ENCODE data around the gene BANP. TPM values are rescaled to one million over a fixed set of nuclear protein-coding genes. Genes with fewer than 3 reads are reported as not detected.
"Not testable (repeated sequence)": the region's sequence is repeated elsewhere in the genome, so short reads cannot be mapped to it uniquely, and the experiment has no call there.

Gene BANP
- total and polyA plus RNA-seq, 12 donors, result 6.1 to 20.4 (median 13.5) TPM

GRCh38 chr16:88037876-88038525 lies 86.8 kb downstream of the BANP start:
- WGBS, 2 donors, result 92 to 95% methylated on average over 28 of the region's 28 CpGs
- ATAC-seq; intact Hi-C loops (cut with DNase I): not testable (repeated sequence)

DNA sequence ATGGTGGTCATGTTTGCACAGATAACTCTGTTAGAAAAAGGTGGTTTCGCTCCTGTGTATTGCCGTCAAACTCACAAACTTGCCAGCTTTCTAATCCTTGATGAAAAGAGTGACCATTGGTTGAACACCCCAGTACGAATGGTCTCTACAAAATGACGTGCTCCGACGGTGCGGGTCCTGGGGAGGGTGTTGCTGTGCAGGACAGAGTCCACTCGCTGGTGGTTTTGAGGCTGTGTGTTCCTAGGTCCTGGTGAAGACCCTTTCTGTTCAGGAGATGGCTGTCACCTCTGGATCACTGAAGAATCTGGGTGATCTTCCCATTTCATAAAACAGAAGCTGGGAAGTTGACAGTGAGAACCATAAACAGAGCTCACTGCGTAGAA lies 87.3 kb downstream of the BANP start:
- not testable (repeated sequence) for H3K9me3 ChIP-seq

More at GRCh38 chr16:88037876-88038525, 86.8 kb downstream of the BANP start:
- H3K9me3 ChIP-seq, DNase-seq, H3K4me1 ChIP-seq, H3K4me3 ChIP-seq, H3K27me3 ChIP-seq, H3K27ac ChIP-seq: not testable (repeated sequence)
- H3K36me3 ChIP-seq, result peaks cover 0 to 68% (median 0%) of the 10 kb centered on the region in 9 donors

DNA sequence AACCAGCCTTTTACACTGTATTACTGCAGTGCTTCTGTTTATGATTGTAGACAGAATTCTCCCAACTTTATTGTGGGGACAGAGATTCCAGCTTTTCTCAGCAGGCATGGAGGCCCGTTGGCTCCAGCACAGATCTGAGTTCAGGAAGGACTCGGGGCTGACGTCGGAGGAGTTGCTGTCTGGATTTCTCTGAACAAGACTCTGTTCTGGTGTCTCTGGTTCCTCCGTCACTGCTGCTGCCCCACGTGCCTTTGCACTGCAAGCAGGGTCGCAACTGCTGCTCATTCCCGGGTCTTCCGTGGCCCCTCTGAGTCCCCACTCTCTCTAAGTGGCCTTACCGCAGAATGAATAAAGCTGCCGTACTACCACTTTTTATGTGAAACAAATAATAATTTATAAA lies 88.4 kb downstream of the BANP start:
- no peak for ATAC-seq
- TF ChIP-seq, protein P1, sequence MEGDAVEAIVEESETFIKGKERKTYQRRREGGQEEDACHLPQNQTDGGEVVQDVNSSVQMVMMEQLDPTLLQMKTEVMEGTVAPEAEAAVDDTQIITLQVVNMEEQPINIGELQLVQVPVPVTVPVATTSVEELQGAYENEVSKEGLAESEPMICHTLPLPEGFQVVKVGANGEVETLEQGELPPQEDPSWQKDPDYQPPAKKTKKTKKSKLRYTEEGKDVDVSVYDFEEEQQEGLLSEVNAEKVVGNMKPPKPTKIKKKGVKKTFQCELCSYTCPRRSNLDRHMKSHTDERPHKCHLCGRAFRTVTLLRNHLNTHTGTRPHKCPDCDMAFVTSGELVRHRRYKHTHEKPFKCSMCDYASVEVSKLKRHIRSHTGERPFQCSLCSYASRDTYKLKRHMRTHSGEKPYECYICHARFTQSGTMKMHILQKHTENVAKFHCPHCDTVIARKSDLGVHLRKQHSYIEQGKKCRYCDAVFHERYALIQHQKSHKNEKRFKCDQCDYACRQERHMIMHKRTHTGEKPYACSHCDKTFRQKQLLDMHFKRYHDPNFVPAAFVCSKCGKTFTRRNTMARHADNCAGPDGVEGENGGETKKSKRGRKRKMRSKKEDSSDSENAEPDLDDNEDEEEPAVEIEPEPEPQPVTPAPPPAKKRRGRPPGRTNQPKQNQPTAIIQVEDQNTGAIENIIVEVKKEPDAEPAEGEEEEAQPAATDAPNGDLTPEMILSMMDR (IDR thresholded peaks at IDR 0.05), result no peak
- WGBS, 2 donors, result 90 to 94% methylated on average over 11 of the region's 11 CpGs
- Histone ChIP-seq H3K36me3 (peaks cover 0 to 52% (median 0%) of the 10 kb centered on the region in 9 donors), H3K27me3 (no peaks in the 10 kb centered on the region), H3K9me3 (no peaks in the 10 kb centered on the region), H3K4me3 (no peak overlapping the region), H3K4me1 (peaks cover 0 to under 1% (median 0%) of the 10 kb centered on the region in 9 donors), H3K27ac (no peak overlapping the region)
- intact Hi-C loops (cut with DNase I), result no loop called here
- DNase-seq, result no peak

More for the DNA sequence above, 87.3 kb downstream of the BANP start:
- H3K27me3 ChIP-seq; H3K4me1 ChIP-seq; H3K4me3 ChIP-seq; intact Hi-C loops (cut with DNase I); H3K27ac ChIP-seq; DNase-seq; ATAC-seq: not testable (repeated sequence)
- 96% methylated on average over 9 of the region's 9 CpGs for WGBS, 2 donors
- peaks cover 0 to 63% (median 0%) of the 10 kb centered on the region in 9 donors for H3K36me3 ChIP-seq

- DNase-seq; H3K27me3 ChIP-seq; H3K9me3 ChIP-seq; ATAC-seq; H3K27ac ChIP-seq; H3K4me1 ChIP-seq; intact Hi-C loops (cut with DNase I); H3K4me3 ChIP-seq: not testable (repeated sequence)
- 85 to 89% methylated on average over 28 of the region's 28 CpGs for WGBS, 2 donors
- H3K36me3 ChIP-seq, result peaks cover 0 to 46% (median 0%) of the 10 kb centered on the region in 9 donors
Observed at GRCh38 chr16:88040196-88040876, 89.1 kb downstream of the BANP start.

GRCh38 chr16:88040877-88041244 lies 89.6 kb downstream of the BANP start:
- H3K27me3 ChIP-seq; intact Hi-C loops (cut with DNase I); H3K27ac ChIP-seq; H3K4me3 ChIP-seq; DNase-seq; ATAC-seq; H3K4me1 ChIP-seq; H3K9me3 ChIP-seq: not testable (repeated sequence)
- peaks cover 0 to 44% (median 5%) of the 10 kb centered on the region in 9 donors for H3K36me3 ChIP-seq
- 76 to 89% methylated on average over 5 of the region's 5 CpGs for WGBS, 2 donors

DNA sequence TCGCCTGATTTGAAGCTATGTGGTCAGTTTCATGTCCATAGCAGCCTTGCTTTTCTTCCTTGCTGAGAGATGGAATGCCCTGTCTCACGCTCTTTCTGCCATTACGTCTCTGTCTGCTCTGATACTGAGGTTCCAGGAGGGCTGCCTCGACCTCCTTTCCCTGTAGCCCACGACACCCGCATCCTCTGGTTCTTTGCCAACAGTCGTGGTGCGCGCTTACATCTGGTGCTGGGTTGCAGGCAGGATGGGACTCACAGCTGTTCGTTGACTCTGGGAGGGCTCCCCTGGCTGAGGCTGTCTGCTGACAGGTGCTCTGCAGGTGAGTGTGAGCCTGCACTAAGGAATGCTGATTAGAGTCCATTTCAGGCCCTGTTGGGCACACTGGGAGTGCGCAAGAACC lies 90.3 kb downstream of the BANP start:
- H3K27ac ChIP-seq; H3K9me3 ChIP-seq; DNase-seq; intact Hi-C loops (cut with DNase I); H3K4me3 ChIP-seq; H3K27me3 ChIP-seq; H3K4me1 ChIP-seq; ATAC-seq: not testable (repeated sequence)
- H3K36me3 ChIP-seq, result peaks cover 0 to 42% (median 1%) of the 10 kb centered on the region in 9 donors
- 95 to 98% methylated on average over 10 of the region's 11 CpGs for WGBS, 2 donors

GRCh38 chr16:88041986-88042562 lies 90.8 kb downstream of the BANP start:
- peak in 3 of 8 donors; percentile 24 to 51 (median 41) for ATAC-seq
- H3K36me3 ChIP-seq, result peaks cover 0 to 37% (median 0%) of the 10 kb centered on the region in 9 donors
- H3K9me3 ChIP-seq; H3K27me3 ChIP-seq; intact Hi-C loops (cut with DNase I); H3K4me1 ChIP-seq; H3K27ac ChIP-seq; DNase-seq; H3K4me3 ChIP-seq: not testable (repeated sequence)
- 94 to 95% methylated on average over 17 to 18 of the region's 18 CpGs for WGBS, 2 donors

DNA sequence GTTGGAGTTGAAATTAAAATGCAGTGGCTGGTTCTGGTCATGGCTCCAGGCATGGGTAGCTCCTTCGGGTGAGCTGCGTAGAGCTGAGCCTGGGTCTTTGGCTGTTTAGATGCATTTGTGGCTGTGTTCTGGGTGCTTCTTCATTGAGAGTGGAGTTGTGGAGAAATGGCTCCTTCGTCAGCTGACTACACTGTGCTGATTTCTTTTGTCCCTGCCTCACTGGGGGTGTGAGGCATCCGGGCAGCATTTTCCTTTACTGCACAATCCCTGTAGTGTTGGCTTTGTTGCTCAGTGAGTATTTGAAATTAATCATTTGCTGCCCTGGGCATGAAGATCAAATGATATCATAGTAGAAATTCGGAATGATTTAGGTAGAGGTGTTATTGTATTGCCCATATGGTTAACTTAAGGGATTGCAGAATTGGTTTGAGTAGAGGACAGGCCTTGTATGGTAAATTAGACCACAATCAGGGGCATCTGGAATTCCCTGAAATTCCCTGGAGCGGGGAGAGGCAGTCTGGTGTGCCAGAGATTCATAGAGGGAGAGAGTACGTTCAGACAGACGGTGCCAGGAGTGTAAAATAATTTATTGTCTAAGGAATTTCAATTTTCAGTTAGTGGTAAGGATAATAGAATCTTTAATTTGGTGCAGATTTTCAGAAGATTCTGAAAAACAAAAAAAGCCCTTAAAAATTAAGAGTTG lies 92.1 kb downstream of the BANP start:
- 87 to 94% methylated on average over 7 to 8 of the region's 8 CpGs for WGBS, 2 donors
- intact Hi-C loops (cut with DNase I), result not testable (repeated sequence)
- peaks cover 0 to 38% (median 0%) of the 10 kb centered on the region in 9 donors for H3K36me3 ChIP-seq

GRCh38 chr16:88044121-88044581 lies 92.9 kb downstream of the BANP start:
- H3K27ac ChIP-seq; intact Hi-C loops (cut with DNase I); H3K9me3 ChIP-seq; H3K4me3 ChIP-seq; H3K27me3 ChIP-seq; H3K4me1 ChIP-seq; DNase-seq: not testable (repeated sequence)
- 84 to 91% methylated on average over 14 of the region's 14 CpGs for WGBS, 2 donors
- peaks cover 0 to 38% (median 0%) of the 10 kb centered on the region in 9 donors for H3K36me3 ChIP-seq
- ATAC-seq, result peak in 2 of 8 donors; percentile 30 to 35

More for the DNA sequence above, 92.1 kb downstream of the BANP start:
- not testable (repeated sequence) for H3K27ac ChIP-seq, H3K4me3 ChIP-seq, H3K27me3 ChIP-seq, H3K4me1 ChIP-seq, H3K9me3 ChIP-seq, ATAC-seq, DNase-seq
